NCI-H226 (cell line): ENCODE results near the gene OOEP.
"Not testable (repeated sequence)": the region's sequence is repeated elsewhere in the genome, so short reads cannot be mapped to it uniquely, and the experiment has no call there.

ENCODE experiments used
- DNase-seq: peaks from one replicate; pipeline ENCODE4 v3.0.0-alpha.2; 2015

The OOEP gene

GRCh38 chr6:73369563-73369962 lies at the start of gene OOEP:
OOEP (minus strand) TSS chr6:73369897; CDS start chr6:73369792, 105 bp downstream.
- DNase-seq, result no peak

GRCh38 chr6:73418081-73418741 lies 48.5 kb upstream of the OOEP start:
- DNase-seq, result no peak

DNA sequence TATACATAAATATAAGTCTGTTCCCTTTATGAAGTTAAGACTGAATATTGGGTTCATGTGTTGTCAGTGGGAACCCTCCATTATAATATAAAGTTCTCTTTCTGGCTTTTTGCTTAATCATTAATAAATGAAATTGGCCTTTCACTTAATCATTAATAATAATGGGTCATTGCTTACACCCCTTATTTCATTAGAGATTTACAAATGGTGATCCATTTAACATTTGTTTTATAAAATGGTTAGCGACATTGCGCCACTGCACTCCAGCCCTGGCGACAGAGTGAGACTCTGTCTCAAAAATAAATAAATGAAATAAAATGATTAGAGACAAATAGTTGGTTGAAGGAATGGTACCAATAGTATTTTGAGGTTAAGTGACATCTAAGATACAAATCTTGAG lies 43.4 kb upstream of the OOEP start:
- DNase-seq, result no peak

DNA sequence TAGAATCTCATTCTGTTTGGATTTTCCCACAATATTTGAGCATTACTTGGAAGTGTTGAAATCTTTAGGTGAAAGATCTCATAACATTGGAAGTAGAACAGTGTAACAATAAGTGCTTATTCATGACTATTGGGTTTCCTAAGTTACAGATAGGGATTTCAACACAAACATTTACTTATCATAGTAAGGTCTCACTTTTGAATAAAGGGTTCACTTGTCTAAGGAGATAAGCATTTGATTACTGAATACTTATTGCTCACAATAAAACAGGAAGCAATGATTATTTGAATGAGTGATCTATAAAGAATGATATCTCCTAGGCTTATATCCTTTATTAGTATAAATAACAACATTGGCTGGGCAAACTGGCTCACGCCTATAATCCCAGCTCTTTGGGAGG lies 39.7 kb upstream of the OOEP start:
- DNase-seq, result no peak

- DNase-seq, result no peak
Measured at GRCh38 chr6:73400656-73401055, 31.0 kb upstream of the OOEP start.

DNA sequence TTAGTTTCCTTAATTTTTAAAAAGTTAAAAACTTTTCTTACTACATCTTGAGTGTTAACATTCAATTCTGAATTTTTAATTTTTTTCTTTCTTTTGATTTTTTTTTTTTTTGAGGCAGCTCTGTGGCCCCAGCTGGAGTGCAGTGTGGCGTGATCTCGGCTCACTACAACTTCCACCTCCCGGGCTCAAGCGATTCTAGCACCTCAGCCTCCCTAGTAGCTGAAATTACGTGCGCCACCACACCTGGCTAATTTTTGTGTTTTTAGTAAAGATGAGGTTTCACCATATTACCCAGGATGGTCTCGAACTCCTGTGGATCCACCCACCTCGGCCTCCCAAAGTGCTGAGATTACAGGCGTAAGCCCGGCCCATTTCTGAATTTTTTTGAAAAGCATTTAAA lies 26.2 kb upstream of the OOEP start:
- no peak for DNase-seq

GRCh38 chr6:73394577-73395354 lies 25.1 kb upstream of the OOEP start, which contains the start of gene DDX43:
DDX43 (plus strand) TSS chr6:73394828; CDS start chr6:73394906, 78 bp downstream.
- no peak for DNase-seq

DNA sequence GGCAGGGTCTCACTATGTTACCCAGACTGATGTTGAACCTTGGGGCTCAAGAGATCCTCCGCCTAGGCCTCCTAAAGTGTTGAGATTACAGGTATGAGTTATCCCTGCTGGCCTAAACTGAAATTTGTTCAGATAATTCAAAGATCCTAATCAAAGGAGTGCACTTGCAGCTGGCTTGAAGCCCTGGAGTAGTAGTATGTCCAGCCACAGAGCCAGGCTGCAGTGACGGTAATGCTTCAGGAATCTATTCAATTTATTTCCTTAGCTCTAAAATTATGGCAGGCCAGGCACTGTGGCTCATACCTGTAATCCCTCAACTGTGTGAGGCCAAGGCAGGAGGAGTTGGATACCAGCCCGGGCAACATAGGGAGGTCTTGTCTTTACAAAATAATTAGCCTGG lies 23.6 kb upstream of the OOEP start:
- no peak for DNase-seq

GRCh38 chr6:73392188-73392587 lies 22.5 kb upstream of the OOEP start:
- not testable (repeated sequence) for DNase-seq

DNA sequence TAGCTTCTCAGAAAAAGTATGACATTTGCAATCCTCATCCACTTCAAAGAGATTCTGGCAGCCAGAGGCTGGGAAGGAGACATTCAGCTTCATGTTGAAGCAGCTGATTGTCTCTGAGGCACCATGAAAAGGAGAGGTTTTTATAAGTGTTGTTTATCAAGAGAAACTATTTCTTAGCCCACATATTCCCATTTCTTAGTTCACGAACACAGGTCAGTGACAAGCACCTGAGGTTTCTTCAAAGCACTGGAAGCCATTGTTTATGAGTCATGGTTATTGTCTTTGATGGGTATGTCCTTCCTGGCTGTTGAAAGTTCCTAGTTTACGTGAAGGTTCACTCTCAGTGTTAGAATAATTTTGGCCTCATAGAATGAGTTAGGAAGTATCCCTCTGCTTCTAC lies 22.0 kb upstream of the OOEP start:
- DNase-seq, result no peak

DNA sequence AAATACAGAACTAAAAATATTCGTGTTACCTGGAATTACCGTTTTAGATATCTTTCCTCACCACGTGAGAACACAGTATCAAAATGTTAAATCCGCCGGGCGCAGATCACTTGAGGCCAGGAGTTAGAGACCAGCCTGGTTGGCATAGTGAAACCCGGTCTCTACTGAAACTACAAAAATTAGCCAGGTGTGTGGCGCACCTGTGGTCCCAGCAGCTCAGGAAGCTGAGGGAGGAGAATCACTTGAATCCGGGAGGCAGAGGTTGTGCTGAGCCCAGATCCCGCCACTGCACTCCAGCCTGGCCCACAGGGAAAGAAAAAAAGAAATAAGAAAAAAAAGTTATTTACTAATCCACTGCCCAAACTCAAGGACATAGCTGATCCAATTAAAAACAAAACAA lies 20.2 kb upstream of the OOEP start:
- no peak for DNase-seq

DNA sequence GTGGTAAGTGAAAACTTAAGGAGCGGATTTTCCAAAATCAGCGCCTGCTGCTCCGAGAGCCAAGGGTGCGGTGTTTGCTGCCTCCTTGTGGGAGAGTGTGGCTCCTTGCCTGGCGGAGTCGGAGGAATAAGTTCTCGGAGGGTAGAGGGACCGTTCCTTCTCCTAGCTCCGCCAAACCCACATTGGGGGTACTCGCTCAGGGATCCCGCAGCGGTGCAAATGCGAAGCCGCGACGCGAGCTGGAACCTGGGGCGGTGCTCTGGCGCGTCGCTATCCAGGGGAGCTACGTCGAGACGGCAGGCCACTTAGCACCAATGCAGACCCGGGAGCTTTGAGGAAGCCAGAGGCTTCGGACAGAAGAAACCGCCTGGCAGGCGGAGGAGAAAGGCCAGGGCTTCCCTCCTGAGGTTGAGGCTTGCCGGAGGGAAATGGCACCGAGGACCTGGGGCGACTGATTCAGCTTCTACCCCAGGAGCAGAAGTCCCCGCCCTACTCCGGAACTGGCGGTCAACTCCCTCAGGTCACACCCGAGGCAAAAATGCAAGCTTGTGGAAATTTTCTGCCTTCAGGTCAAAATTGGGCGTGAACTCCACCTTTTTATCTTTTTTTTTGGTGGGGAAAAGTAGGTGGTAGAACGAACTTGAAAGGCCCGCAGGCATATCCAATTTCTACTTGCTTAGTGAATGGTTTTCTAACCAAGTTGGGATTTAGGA lies 19.3 kb upstream of the OOEP start:
- peak; percentile 85 for DNase-seq

- DNase-seq, result no peak
Measured at GRCh38 chr6:73388433-73388799, 18.7 kb upstream of the OOEP start.

- peak; percentile 16 for DNase-seq
Measured at GRCh38 chr6:73382462-73383113, 12.9 kb upstream of the OOEP start.

DNA sequence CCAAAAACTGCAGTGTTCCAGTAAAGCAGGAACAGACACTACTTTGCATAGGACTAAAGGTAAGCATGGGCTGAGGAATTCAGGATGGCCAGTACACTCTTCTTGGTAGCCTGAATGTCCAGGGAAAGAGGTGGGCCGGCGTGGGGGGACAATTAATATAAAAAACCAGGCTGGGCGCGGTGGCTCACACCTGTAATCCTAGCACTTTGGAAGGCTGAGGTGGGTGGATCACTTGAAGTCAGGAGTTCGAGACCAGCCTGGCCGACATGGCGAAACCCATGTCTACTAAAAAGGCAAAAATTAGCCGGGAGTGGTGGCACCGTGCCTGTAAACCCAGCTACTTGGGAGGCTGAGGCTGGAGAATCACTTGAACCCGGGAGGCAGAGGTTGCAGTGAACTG lies 11.8 kb upstream of the OOEP start:
- not testable (repeated sequence) for DNase-seq

DNA sequence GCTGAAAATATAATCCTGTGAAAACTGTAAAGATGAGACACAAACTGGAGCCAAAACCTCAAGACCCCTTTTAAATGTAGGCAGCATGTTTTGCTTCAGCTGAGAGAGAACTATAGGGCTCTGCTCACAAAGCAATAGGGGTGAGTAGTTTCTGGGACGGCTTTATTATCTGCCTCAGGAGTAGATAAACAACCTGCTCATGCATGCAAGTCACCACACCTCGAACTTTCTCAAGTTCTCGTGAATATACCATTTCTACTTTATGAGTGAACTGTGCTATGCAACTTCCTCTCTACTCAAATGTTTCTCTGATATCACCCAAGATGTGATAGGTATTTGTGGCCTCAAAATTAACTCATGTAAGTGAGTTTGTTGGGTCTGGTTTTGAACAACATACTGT lies 7.5 kb upstream of the OOEP start:
- DNase-seq, result no peak

GRCh38 chr6:73375216-73375615 lies 5.5 kb upstream of the OOEP start:
- no peak for DNase-seq

DNA sequence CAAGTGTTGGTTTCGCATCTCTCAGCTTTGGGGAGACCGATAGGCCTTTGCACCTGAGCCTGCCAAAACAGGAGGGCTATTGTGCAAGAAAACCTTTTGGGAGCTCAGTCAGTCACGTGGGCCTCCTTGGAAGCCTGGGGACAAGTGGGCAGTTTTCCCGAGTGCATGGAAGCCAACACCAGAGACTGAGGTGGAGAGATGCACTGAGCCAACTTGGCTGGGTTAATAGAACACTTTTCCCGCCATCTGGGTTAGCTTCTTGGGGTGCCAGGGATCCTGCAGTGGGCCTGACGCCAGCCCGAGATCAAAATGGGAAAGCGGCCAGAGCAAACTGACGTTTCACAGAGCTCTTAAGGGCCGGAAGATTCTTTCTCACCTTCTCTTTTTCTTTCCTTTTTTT lies 2.8 kb upstream of the OOEP start:
- no peak for DNase-seq

GRCh38 chr6:73371984-73372383 lies 2.3 kb upstream of the OOEP start:
- no peak for DNase-seq

DNA sequence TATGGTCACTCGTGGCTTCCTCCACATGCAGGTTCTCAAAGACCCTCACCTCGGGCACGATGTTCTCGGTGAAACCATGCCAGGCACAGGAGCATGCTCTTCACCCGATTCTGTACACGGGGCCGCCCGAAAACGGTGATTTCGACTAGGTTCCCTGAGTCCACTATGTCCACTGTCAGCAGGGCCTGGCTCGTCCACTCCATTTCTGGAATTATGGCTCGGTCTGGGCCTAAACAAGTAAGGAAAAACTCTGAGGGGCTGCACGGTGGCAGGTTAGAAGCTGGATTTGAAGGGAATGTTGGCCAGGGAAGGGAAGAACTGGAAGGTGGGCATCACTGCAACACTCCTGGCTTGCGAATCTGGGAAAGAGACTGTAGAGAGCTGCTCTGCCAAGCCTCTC lies 540 bp downstream of the OOEP start:
- DNase-seq, result no peak

DNA sequence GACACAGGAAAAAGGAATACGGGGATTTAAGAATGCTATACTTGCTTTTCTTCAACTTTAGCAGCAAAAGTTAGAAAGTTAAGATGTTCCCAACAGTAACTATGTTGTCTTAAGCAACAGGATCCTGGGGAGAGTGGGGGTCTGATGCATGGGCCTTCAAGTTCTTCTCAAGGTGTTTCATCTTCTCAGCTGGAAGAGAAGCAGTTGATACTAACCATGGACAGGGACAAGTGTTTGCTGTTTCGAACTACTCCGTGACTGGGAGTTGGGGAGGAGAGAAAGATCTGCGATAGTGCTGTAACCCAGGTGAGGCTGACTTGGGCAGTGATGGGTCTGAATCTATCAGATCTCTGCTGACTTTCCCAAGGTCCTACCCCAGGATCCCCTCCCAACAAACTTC lies 1.0 kb downstream of the OOEP start:
- DNase-seq, result no peak

GRCh38 chr6:73367761-73368355 lies 1.8 kb downstream of the OOEP start:
- no peak for DNase-seq

- DNase-seq, result no peak
Measured at GRCh38 chr6:73364549-73364948, 5.1 kb downstream of the OOEP start.
